Left cardiac atrium (tissue), 4 donors: ENCODE measurements around the gene PTPRG. TPM values are rescaled to one million over a fixed set of nuclear protein-coding genes. Genes with fewer than 3 reads are reported as not detected.
"Not testable (repeated sequence)": the region's sequence is repeated elsewhere in the genome, so short reads cannot be mapped to it uniquely, and the experiment has no call there.

Experiments used
- ATAC-seq, 2 donors: fragments of 200-7000 bp; cut with Tn5 transposase; one replicate each; pipeline ENCODE4 v1.9.1; 2020; ENCODE audit warnings: mild to moderate bottlenecking in 2 of 2, moderate library complexity in 2 of 2
- DNase-seq: peaks from one replicate; pipeline ENCODE4 v3.0.0-alpha.2; 2020
- intact Hi-C, 2 donors: fragments of 100-400 bp; cut with DNase I; formaldehyde crosslinking; loops; one replicate each; pipeline versions ENCODE4 v1.14.1 to v1.15.1; 2022 to 2023
- long read RNA-seq: library from polyadenylated mRNA; unstranded; transcript quantifications from one replicate; pipeline ENCODE4 v2.0.0, GENCODE V29; 2021
- total RNA-seq, 2 donors: library from RNA; stranded (reverse); fragmentation: NEBNext Ultra II Directional; extraction: Animal tissue kit (Norgen Biotek cat#: 25700); gene quantifications; one replicate each; pipeline ENCODE4 v1.2.1, GENCODE V29; 2021
- donor health status: DM: no; HTN: yes; CAD: no.
- donor health status: DM: no; HTN: yes; CAD: no; lungs with severe emphysema.
- donor health status: DM: yes; HTN: yes; CAD: no.
- donor health status: Dilated cardiomyopathy.

PTPRG gene
- 10 to 100 TPM; 37.6 to 46.9 TPM for total RNA-seq
- long read RNA-seq, partial matches to known transcripts = 5 of 8 reads
- long read RNA-seq, other reads (novel, unspliced or antisense) = 3 of 8 reads

- intact Hi-C loops = loop anchor here (5.0 to 10.0 kb wide), 7 partner anchors 76 to 626 kb away; no protein-coding TSS in a partner anchor
- peak; percentile 93 for DNase-seq
- ATAC-seq = peak; percentile 84
Observed at GRCh38 chr3:61561374-61562041, at the start of gene PTPRG. Gene PTPRG, plus strand, starts transcription at chr3:61561571. Its CDS starts 717 bp downstream, at chr3:61562288.

- no peak for DNase-seq
- no peak for ATAC-seq
- intact Hi-C loops = no loop called here
Observed at GRCh38 chr3:61518590-61518989, 42.8 kb upstream of the PTPRG start.

GRCh38 chr3:61520966-61521628, 40.3 kb upstream of the PTPRG start:
- intact Hi-C loops = no loop called here
- no peak for ATAC-seq
- no peak for DNase-seq

- intact Hi-C loops = no loop called here
Observed at GRCh38 chr3:61522060-61522459, 39.3 kb upstream of the PTPRG start.

GRCh38 chr3:61522626-61523025, 38.7 kb upstream of the PTPRG start:
- intact Hi-C loops = no loop called here
- DNase-seq (no peak), ATAC-seq (no peak)

More at GRCh38 chr3:61522060-61522459, 39.3 kb upstream of the PTPRG start:
- DNase-seq (no peak), ATAC-seq (no peak)

GRCh38 chr3:61524933-61525332, 36.4 kb upstream of the PTPRG start:
- no peak for ATAC-seq
- DNase-seq = no peak
- intact Hi-C loops = no loop called here

GRCh38 chr3:61526308-61526707, 35.1 kb upstream of the PTPRG start:
- no peak for DNase-seq
- intact Hi-C loops = no loop called here
- no peak for ATAC-seq

- intact Hi-C loops = no loop called here
- DNase-seq = no peak
- no peak for ATAC-seq
Observed at GRCh38 chr3:61527011-61527410, 34.4 kb upstream of the PTPRG start.

GRCh38 chr3:61530355-61530754, 31.0 kb upstream of the PTPRG start:
- ATAC-seq (no peak), DNase-seq (no peak)
- intact Hi-C loops = no loop called here

GRCh38 chr3:61531528-61531927, 29.8 kb upstream of the PTPRG start:
- no peak for ATAC-seq
- intact Hi-C loops = no loop called here

GRCh38 chr3:61532739-61533500, 28.5 kb upstream of the PTPRG start:
- DNase-seq (no peak), ATAC-seq (no peak)
- intact Hi-C loops = no loop called here

More at GRCh38 chr3:61531528-61531927, 29.8 kb upstream of the PTPRG start:
- no peak for DNase-seq

- ATAC-seq (no peak), DNase-seq (no peak)
- intact Hi-C loops = no loop called here
Observed at GRCh38 chr3:61535826-61536225, 25.5 kb upstream of the PTPRG start.

- ATAC-seq = peak; percentile 42 to 57
- intact Hi-C loops = no loop called here
- DNase-seq = no peak
Observed at GRCh38 chr3:61537366-61537765, 24.0 kb upstream of the PTPRG start.

- DNase-seq = no peak
- intact Hi-C loops = no loop called here
- no peak for ATAC-seq
Observed at GRCh38 chr3:61538486-61538885, 22.9 kb upstream of the PTPRG start.

- DNase-seq (no peak), ATAC-seq (no peak)
- intact Hi-C loops = no loop called here
Observed at GRCh38 chr3:61541694-61542093, 19.7 kb upstream of the PTPRG start.

GRCh38 chr3:61545716-61546115, 15.7 kb upstream of the PTPRG start:
- DNase-seq (no peak), ATAC-seq (no peak)
- intact Hi-C loops = no loop called here

GRCh38 chr3:61547625-61548024, 13.7 kb upstream of the PTPRG start:
- intact Hi-C loops = no loop called here
- ATAC-seq = no peak

GRCh38 chr3:61552704-61553103, 8.7 kb upstream of the PTPRG start:
- DNase-seq, intact Hi-C loops, ATAC-seq: not testable (repeated sequence)

More at GRCh38 chr3:61547625-61548024, 13.7 kb upstream of the PTPRG start:
- no peak for DNase-seq

- no peak for ATAC-seq
- intact Hi-C loops = no loop called here
- no peak for DNase-seq
Observed at GRCh38 chr3:61559136-61559731, 2.1 kb upstream of the PTPRG start.
